ENCODE results near the gene PARG.
"Not testable (repeated sequence)": the region's sequence is repeated elsewhere in the genome, so short reads cannot be mapped to it uniquely, and the experiment has no call there.

PARG gene

GRCh38 chr10:49831352-49832035 is 110.3 kb downstream of the PARG start:
- DNase-seq (ENCODE audit: low read depth in 1 of 2, low spot score in 1 of 2), result no peak

GRCh38 chr10:49830846-49831245 is 111.0 kb downstream of the PARG start:
- DNase-seq (ENCODE audit: low read depth in 1 of 2, low spot score in 1 of 2), result no peak

GRCh38 chr10:49830016-49830415 is 111.8 kb downstream of the PARG start:
- DNase-seq (ENCODE audit: low read depth in 1 of 2, low spot score in 1 of 2), result no peak

- DNase-seq (ENCODE audit: low read depth in 1 of 2, low spot score in 1 of 2), result no peak
Measured at GRCh38 chr10:49827297-49827696, 114.5 kb downstream of the PARG start.

- DNase-seq (ENCODE audit: low read depth in 1 of 2, low spot score in 1 of 2), result no peak
Measured at GRCh38 chr10:49819234-49819958, 122.4 kb downstream of the PARG start.

GRCh38 chr10:49817845-49818244 is 124.0 kb downstream of the PARG start:
- DNase-seq (ENCODE audit: low read depth in 1 of 2, low spot score in 1 of 2), result no peak

GRCh38 chr10:49803988-49804387 is 137.8 kb downstream of the PARG start:
- no peak for DNase-seq (ENCODE audit: low read depth in 1 of 2, low spot score in 1 of 2)

GRCh38 chr10:49798275-49798674 is 143.6 kb downstream of the PARG start:
- no peak for DNase-seq (ENCODE audit: low read depth in 1 of 2, low spot score in 1 of 2)

- no peak for DNase-seq (ENCODE audit: low read depth in 1 of 2, low spot score in 1 of 2)
Measured at GRCh38 chr10:49791100-49791499, 150.7 kb downstream of the PARG start.

GRCh38 chr10:49784681-49785080 is 157.1 kb downstream of the PARG start:
- no peak for DNase-seq (ENCODE audit: low read depth in 1 of 2, low spot score in 1 of 2)

GRCh38 chr10:49783645-49784044 is 158.2 kb downstream of the PARG start:
- DNase-seq (ENCODE audit: low read depth in 1 of 2, low spot score in 1 of 2), result no peak

GRCh38 chr10:49781247-49781646 is 160.6 kb downstream of the PARG start:
- DNase-seq (ENCODE audit: low read depth in 1 of 2, low spot score in 1 of 2), result no peak

- no peak for DNase-seq (ENCODE audit: low read depth in 1 of 2, low spot score in 1 of 2)
Measured at GRCh38 chr10:49778197-49778596, 163.6 kb downstream of the PARG start.

- DNase-seq (ENCODE audit: low read depth in 1 of 2, low spot score in 1 of 2), result no peak
Measured at GRCh38 chr10:49776851-49777250, 165.0 kb downstream of the PARG start.

GRCh38 chr10:49775014-49775413 is 166.8 kb downstream of the PARG start:
- no peak for DNase-seq (ENCODE audit: low read depth in 1 of 2, low spot score in 1 of 2)

- not testable (repeated sequence) for DNase-seq (ENCODE audit: low read depth in 1 of 2, low spot score in 1 of 2)
Measured at GRCh38 chr10:49772944-49773343, 168.9 kb downstream of the PARG start.

- not testable (repeated sequence) for DNase-seq (ENCODE audit: low read depth in 1 of 2, low spot score in 1 of 2)
Measured at GRCh38 chr10:49771046-49771445, 170.8 kb downstream of the PARG start.

- no peak for DNase-seq (ENCODE audit: low read depth in 1 of 2, low spot score in 1 of 2)
Measured at GRCh38 chr10:49769692-49770091, 172.1 kb downstream of the PARG start.

- no peak for DNase-seq (ENCODE audit: low read depth in 1 of 2, low spot score in 1 of 2)
Measured at GRCh38 chr10:49768731-49769130, 173.1 kb downstream of the PARG start.

- DNase-seq (ENCODE audit: low read depth in 1 of 2, low spot score in 1 of 2), result no peak
Measured at GRCh38 chr10:49768329-49768728, 173.5 kb downstream of the PARG start.
